Transverse colon (tissue), 3 donors: Measurements from ENCODE around the gene DCAF11.

Source experiments
- CTCF ChIP-seq, 5 experiments: fragments of 200-600 bp in 3 of 5; fragments of 450-650 bp in 2 of 5; sonication (generic) in 3 of 5; IDR thresholded peaks; 1 replicate in 2 of 5; 2 replicates in 3 of 5; pipeline ENCODE4 v1.5.1; 2016 to 2017; ENCODE audit warnings: antibody characterized with exemption in 5 of 5, inconsistent platforms in 3 of 5, mild to moderate bottlenecking in 2 of 5, moderate library complexity in 1 of 5
- EP300 ChIP-seq: sonication (generic); formaldehyde crosslinking; IDR thresholded peaks from one replicate; pipeline ENCODE4 v1.6.1; 2017; ENCODE audit warnings: antibody characterized with exemption, low read depth

- no peak for TF ChIP-seq EP300
- TF ChIP-seq CTCF (IDR thresholded peaks at IDR 0.05): no peak
These were observed 6.2 kb upstream of the DCAF11 start for GRCh38 chr14:24108336-24108874.
